Measurements from ENCODE around the gene SYNE3. TPM values are rescaled to one million over a fixed set of nuclear protein-coding genes. Genes with fewer than 3 reads are reported as not detected.

Gene SYNE3
- total and polyA plus RNA-seq, 2 donors (not counting 1 experiment from before 2014, with no cell fraction given), result 4.9 to 24.1 TPM

DNA sequence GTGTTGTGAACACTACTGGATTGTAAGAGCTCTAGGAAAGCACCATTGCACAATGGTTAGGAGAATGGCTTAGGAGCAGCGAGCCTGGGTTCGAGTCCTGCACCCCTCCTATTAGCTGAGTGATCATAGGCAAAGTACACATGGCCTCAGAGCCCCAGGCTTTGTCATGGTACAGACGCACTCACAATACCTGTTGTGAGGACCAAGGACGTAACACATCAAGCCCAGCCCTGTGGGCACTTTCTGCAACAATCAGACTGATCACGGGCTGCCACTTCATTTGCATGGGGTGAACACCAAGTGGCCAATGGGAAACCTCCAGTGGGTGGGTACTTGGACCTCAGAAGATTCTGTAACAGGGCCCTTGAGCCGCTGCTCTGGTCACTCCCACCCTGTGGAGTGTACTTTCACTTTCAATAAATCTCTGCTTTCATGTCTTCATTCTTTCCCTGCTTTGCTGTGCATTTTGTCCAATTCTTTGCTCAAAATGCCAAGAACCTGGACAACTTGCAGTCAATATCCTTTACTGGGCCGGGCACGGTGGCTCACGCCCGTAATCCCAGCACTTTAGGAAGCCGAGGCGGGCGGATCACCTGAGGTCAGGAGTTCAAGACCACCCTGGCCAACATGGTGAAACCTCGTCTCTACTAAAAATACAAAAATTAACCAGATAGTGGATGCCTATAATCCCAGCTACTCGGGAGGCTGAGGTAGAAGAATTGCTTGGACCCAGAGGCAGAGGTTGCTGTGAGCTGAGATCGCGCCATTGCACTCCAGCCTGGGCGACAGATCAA lies 46.6 kb upstream of the SYNE3 start:
- Histone ChIP-seq H3K9ac (ENCODE audit: insufficient read depth, low read length) (no peak overlapping the region), H3K4me1 (ENCODE audit: control insufficient read depth, extremely low read depth, insufficient read depth, low read length) (no peaks in the 10 kb centered on the region), H3K79me2 (ENCODE audit: control insufficient read depth, insufficient read depth, low read length) (no peaks in the 10 kb centered on the region), H2AFZ (ENCODE audit: low read length) (peak overlapping the region; percentile 21), H3K9me3 (ENCODE audit: control insufficient read depth, insufficient read depth, low read depth, low read length) (no peaks in the 10 kb centered on the region), H3K4me3 (replicated peaks in 1 of 4; ENCODE audit: control extremely low read depth in 1 of 4, insufficient read depth in 1 of 4, low read depth in 3 of 4, low read length in 4 of 4) (peak overlapping the region in 2 of 4 experiments; percentile 1 to 20), H3K27me3 (ENCODE audit: control insufficient read depth, insufficient read depth, low read length) (no peaks in the 10 kb centered on the region), H4K20me1 (ENCODE audit: control insufficient read depth, extremely low read depth, insufficient read depth, low read length) (no peaks in the 10 kb centered on the region), H3K27ac (ENCODE audit: insufficient read depth, low read length) (no peak overlapping the region), H3K4me2 (ENCODE audit: extremely low read depth, insufficient read depth, low read length) (peak overlapping the region; percentile 32), H3K36me3 (ENCODE audit: control insufficient read depth, insufficient read depth, low read length) (no peaks in the 10 kb centered on the region)
- no peak for TF ChIP-seq EZH2 (IDR thresholded peaks at IDR 0.05; ENCODE audit: low read length, missing control alignments)
- TF ChIP-seq, protein P1, sequence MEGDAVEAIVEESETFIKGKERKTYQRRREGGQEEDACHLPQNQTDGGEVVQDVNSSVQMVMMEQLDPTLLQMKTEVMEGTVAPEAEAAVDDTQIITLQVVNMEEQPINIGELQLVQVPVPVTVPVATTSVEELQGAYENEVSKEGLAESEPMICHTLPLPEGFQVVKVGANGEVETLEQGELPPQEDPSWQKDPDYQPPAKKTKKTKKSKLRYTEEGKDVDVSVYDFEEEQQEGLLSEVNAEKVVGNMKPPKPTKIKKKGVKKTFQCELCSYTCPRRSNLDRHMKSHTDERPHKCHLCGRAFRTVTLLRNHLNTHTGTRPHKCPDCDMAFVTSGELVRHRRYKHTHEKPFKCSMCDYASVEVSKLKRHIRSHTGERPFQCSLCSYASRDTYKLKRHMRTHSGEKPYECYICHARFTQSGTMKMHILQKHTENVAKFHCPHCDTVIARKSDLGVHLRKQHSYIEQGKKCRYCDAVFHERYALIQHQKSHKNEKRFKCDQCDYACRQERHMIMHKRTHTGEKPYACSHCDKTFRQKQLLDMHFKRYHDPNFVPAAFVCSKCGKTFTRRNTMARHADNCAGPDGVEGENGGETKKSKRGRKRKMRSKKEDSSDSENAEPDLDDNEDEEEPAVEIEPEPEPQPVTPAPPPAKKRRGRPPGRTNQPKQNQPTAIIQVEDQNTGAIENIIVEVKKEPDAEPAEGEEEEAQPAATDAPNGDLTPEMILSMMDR (conservative IDR thresholded peaks at IDR 0.05 in 1 of 2, IDR thresholded peaks at IDR 0.05 in 1 of 2; ENCODE audit: low read depth in 1 of 2, low read length in 2 of 2), result no peak
- peak in 1 of 2 donors; percentile 34 for DNase-seq (ENCODE audit: low read depth in 2 of 2)

DNA sequence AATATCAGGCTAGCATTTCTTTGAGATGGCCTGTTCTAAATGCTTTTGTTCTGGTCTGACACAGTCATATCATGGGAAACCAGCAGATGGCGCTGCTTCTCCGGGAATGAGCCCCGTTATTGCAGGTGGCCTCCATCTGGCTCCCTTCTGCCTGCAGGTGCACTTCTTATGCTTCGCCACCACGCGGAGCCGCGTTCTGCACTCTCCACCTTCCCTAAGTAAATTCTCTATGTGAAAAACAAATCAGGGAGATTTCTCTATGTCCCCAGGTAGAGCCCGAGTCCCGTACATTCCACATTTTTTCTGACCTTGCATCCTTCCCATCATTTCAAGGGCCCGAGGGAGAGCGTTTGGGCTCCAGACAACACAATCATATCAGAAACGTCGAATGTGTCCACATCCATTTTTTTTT lies 44.6 kb upstream of the SYNE3 start:
- Histone ChIP-seq H3K36me3 (ENCODE audit: control insufficient read depth, insufficient read depth, low read length) (no peaks in the 10 kb centered on the region), H3K4me1 (ENCODE audit: control insufficient read depth, extremely low read depth, insufficient read depth, low read length) (no peaks in the 10 kb centered on the region), H3K79me2 (ENCODE audit: control insufficient read depth, insufficient read depth, low read length) (no peaks in the 10 kb centered on the region), H3K27me3 (ENCODE audit: control insufficient read depth, insufficient read depth, low read length) (no peaks in the 10 kb centered on the region), H4K20me1 (ENCODE audit: control insufficient read depth, extremely low read depth, insufficient read depth, low read length) (no peaks in the 10 kb centered on the region), H3K27ac (ENCODE audit: insufficient read depth, low read length) (no peak overlapping the region), H3K4me2 (ENCODE audit: extremely low read depth, insufficient read depth, low read length) (no peak overlapping the region), H3K4me3 (replicated peaks in 1 of 4; ENCODE audit: control extremely low read depth in 1 of 4, insufficient read depth in 1 of 4, low read depth in 3 of 4, low read length in 4 of 4) (no peak overlapping the region), H2AFZ (ENCODE audit: low read length) (no peak overlapping the region), H3K9me3 (ENCODE audit: control insufficient read depth, insufficient read depth, low read depth, low read length) (no peaks in the 10 kb centered on the region), H3K9ac (ENCODE audit: insufficient read depth, low read length) (no peak overlapping the region)
- DNase-seq (ENCODE audit: low read depth in 2 of 2), result peak; percentile 69 to 83
- no peak for TF ChIP-seq EZH2 (IDR thresholded peaks at IDR 0.05; ENCODE audit: low read length, missing control alignments)
- TF ChIP-seq, protein P1 (conservative IDR thresholded peaks at IDR 0.05 in 1 of 2, IDR thresholded peaks at IDR 0.05 in 1 of 2; ENCODE audit: low read depth in 1 of 2, low read length in 2 of 2), result peak; percentile 80 to 92

DNA sequence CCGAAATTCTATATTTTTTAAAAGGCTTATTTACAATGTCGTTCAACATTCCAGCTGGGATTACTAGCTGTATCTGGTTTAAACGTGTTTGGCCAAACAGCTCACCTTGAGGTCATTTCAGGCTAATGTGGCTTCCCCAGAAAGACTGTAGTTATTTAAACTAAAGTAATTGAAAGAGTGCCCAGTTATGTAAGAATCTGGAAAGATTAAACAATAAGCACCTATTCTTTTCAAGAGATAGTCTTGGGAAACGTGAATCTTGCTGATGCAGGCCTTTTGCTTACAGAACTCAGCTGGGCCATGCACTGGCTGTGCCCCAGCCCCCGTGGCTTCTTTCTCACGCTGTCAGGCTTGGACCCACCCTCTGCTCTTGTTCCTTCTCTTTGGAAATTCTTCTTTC lies 42.8 kb upstream of the SYNE3 start:
- no peak overlapping the region for H3K4me3 ChIP-seq (replicated peaks in 1 of 4; ENCODE audit: control extremely low read depth in 1 of 4, insufficient read depth in 1 of 4, low read depth in 3 of 4, low read length in 4 of 4)
- H3K4me1 ChIP-seq (ENCODE audit: control insufficient read depth, extremely low read depth, insufficient read depth, low read length), result no peaks in the 10 kb centered on the region
- no peaks in the 10 kb centered on the region for H3K27me3 ChIP-seq (ENCODE audit: control insufficient read depth, insufficient read depth, low read length)
- no peaks in the 10 kb centered on the region for H3K79me2 ChIP-seq (ENCODE audit: control insufficient read depth, insufficient read depth, low read length)
- no peaks in the 10 kb centered on the region for H3K36me3 ChIP-seq (ENCODE audit: control insufficient read depth, insufficient read depth, low read length)
- no peak overlapping the region for H3K9ac ChIP-seq (ENCODE audit: insufficient read depth, low read length)
- no peak overlapping the region for H3K4me2 ChIP-seq (ENCODE audit: extremely low read depth, insufficient read depth, low read length)
- no peaks in the 10 kb centered on the region for H3K9me3 ChIP-seq (ENCODE audit: control insufficient read depth, insufficient read depth, low read depth, low read length)
- no peak overlapping the region for H3K27ac ChIP-seq (ENCODE audit: insufficient read depth, low read length)
- H2AFZ ChIP-seq (ENCODE audit: low read length), result no peak overlapping the region
- TF ChIP-seq, protein P1 (conservative IDR thresholded peaks at IDR 0.05 in 1 of 2, IDR thresholded peaks at IDR 0.05 in 1 of 2; ENCODE audit: low read depth in 1 of 2, low read length in 2 of 2), result no peak
- no peak for TF ChIP-seq EZH2 (IDR thresholded peaks at IDR 0.05; ENCODE audit: low read length, missing control alignments)
- no peaks in the 10 kb centered on the region for H4K20me1 ChIP-seq (ENCODE audit: control insufficient read depth, extremely low read depth, insufficient read depth, low read length)
- no peak for DNase-seq (ENCODE audit: low read depth in 2 of 2)
